Motor neuron (in vitro differentiated cells): ENCODE results near the gene RBCK1. TPM values are rescaled to one million over a fixed set of nuclear protein-coding genes. Genes with fewer than 3 reads are reported as not detected.

Source experiments
- ATAC-seq, 8 experiments: fragments of 200-7000 bp; cut with Tn5 transposase; replicated peaks in 6 of 8; 2 replicates each; pipeline ENCODE4 v1.8.0; 2021; ENCODE audit warnings: mild to moderate bottlenecking in 8 of 8, moderate library complexity in 8 of 8
- H3K27ac ChIP-seq, 2 donors: fragments of 250-450 bp; sonication (Bioruptor Pico); 2 replicates each; pipeline ENCODE4 v1.9.0; 2021; ENCODE audit warnings: antibody characterized with exemption in 2 of 2, mild to moderate bottlenecking in 2 of 2, moderate library complexity in 1 of 2
- H3K4me1 ChIP-seq, 2 donors: fragments of 250-450 bp; sonication (Bioruptor Pico); replicated peaks in 1 of 2; 2 replicates each; pipeline ENCODE4 v1.6.1; 2021; ENCODE audit warnings: antibody characterized with exemption in 2 of 2, mild to moderate bottlenecking in 2 of 2, moderate library complexity in 1 of 2
- H3K4me3 ChIP-seq, 5 donors: fragments of 250-450 bp; sonication (Bioruptor Pico); 2 replicates each; pipeline ENCODE4 v1.9.0; 2021; ENCODE audit warnings: antibody characterized with exemption in 5 of 5, mild to moderate bottlenecking in 5 of 5, moderate library complexity in 4 of 5
- WGBS, 10 experiments: fragments of 450-650 bp; shearing (Covaris generic); methylation state at CpG; one replicate each; pipeline ENCODE4 v1.0.0; 2022; 5-methylcytosine and 5-hydroxymethylcytosine counted together
- in situ Hi-C, 9 experiments: fragments of 400-800 bp; cut with MboI; loops; one replicate each; pipeline ENCODE4 v1.15.0; 2021; ENCODE audit warnings: low sequenced_read_pairs in 9 of 9, low pct_unique_long_range_greater_than_20kb in 2 of 9; ENCODE audit not compliant: unreplicated experiment in 9 of 9
- total RNA-seq, 8 experiments: library from RNA; unstranded; fragments of 300-600 nt; gene quantifications; 2 replicates each; pipeline versions ENCODE4 v1.2.3 to v1.2.4, GENCODE V29; 2022

The RBCK1 gene
- total RNA-seq, 8 experiments from 2014 or later, result 24.7 to 101 (median 45.5) TPM

DNA sequence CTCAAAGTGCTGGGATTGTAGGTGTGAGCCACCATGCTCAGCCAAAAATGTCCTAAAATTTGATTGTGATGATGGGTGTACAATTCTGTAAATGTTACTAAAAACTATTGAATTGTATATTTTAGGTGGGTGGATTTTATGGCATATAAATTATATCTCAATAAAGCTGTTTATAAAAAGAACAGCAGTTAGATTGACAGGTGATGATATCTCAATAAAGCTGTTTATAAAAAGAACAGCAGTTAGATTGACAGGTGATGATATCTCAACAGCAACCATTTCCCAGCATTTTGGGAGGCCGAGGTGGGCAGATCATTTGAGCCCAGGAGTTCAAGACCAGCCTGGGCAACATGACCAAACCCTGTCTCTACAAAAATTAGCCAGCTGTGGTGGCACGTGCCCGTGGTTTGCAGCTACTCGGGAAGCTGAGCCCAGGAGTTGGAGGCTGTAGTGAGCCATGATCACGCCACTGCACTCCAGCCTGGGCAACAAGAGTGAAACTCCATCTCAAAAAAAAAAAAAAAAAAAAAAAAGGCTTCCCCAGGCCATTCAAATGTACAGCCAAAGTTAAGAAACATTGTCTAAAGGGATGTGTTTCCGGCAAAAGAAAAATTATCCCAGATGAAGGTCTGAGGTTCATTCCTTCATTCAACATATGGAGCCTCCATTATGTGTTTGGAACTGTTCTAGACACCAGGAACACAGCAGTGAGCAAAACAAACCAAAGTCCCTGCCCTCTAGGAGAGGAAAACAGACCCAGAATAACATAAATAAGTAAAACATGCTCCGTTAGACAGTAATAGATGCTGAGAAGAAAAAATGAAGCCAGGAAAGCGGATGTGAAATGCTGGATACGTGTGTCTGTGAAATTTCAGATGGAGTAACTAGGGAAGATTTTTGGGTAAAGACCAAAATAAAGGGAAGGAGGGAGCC is 1.6 kb upstream of the RBCK1 start:
- ATAC-seq, result no peak
- H3K27ac ChIP-seq, result peak overlapping the region; percentile 97
- 56 to 100% (median 94%) methylated on average over 1 to 9 of the region's 9 CpGs for WGBS, 10 experiments
- peak overlapping the region; percentile 94 to 100 (median 97) for H3K4me3 ChIP-seq
- in situ Hi-C loops, result no loop called here
- peaks cover 19 to 23% of the 10 kb centered on the region in 2 donors for H3K4me1 ChIP-seq

DNA sequence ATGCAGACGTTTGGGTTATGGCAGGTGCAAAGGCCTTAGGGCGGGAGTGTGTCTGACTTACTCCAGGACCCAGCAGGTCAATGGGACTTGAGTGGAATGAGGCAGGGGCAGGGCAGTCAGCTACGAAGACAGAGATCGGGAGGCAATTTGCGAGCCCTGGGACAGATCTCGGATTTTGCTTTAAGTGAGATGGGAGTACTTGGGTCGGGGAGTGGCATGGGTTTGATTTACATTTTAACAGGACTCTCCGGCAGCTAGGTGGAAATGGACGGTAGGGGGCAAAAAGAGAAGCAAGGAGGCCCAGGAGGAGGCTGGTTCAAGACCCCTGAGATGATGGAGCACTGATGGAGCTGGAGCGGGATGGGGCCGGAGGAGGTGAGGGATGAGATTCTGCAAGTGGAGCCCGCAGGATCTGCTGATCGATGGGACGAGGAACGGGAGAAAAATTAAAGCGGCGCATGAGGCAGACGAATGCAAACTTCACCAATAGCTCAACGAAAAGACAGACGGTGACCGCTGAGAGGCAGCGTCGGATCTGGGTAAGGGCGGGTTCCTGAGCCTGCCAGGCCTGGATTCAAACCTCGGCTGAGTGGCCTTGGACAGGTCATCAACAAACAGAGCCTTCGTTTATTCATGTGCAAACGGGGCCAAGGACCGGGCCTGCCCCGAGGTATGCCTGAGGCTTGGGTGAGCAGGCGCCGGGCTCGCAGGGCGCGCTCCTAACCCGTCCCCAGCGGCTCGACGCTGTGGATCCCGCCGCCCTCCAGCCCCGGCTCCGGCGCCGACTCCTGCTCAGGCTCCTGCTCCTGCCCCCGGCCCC is 756 bp upstream of the RBCK1 start:
- peak; percentile 74 to 90 (median 86) for ATAC-seq
- Histone ChIP-seq H3K27ac (peak overlapping the region; percentile 97), H3K4me3 (peak overlapping the region; percentile 94 to 100 (median 97)), H3K4me1 (peaks cover 10 to 14% of the 10 kb centered on the region in 2 donors)
- WGBS, 10 experiments, result 0 to 34% (median 9%) methylated on average over 4 to 22 of the region's 45 CpGs; no CpG with 5 or more reads in 1 of the 10 experiments
- in situ Hi-C loops, result no loop called here

DNA sequence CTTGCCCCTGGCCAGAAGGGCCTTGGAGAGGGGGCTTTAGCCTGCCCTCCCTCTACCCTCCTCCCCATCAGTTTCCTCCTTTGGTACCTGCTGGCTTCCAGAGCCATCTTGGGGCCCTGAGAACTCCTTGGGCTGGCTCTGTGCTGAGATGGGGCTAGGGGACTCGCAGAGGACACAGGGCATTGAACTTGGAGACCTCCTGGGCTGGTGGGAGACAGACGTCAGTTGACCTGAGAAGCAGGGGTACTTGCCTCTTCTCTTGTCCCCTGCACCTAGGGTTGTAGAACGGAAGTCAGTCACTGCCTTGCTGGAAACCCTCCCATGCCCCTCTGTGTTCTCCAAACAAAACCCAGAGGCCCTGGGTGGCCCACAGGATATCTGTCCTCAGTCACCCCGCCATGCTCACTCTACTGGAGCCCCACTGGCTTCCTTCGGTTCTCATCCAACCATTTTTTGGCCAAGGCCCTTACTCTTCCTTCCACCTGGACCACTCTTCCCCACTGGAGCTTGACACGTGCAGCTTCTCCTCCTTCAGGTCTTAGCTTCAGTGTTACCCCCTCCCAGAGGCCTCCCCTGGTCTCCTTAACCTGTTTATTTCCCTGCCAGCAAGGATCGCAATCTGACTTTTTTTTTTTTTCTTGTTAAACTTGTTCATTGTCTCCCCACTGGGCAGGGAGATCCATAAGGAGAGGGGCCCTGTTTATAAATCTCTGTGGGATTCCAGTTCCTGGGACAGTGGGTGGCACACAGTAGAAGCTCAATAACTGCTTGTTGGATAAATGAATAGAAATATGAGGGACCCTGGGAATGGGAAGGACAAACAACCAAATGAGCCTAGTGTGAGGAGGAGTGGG is 971 bp downstream of the RBCK1 start:
- Histone ChIP-seq H3K4me3 (peak overlapping the region; percentile 94 to 100 (median 97)), H3K27ac (peak overlapping the region; percentile 97), H3K4me1 (peaks cover 8 to 12% of the 10 kb centered on the region in 2 donors)
- in situ Hi-C loops, result no loop called here
- peak in 1 of 8 experiments; percentile 3 for ATAC-seq
- 17 to 83% (median 30%) methylated on average over 1 to 6 of the region's 7 CpGs; no CpG with 5 or more reads in 1 of the 10 experiments for WGBS, 10 experiments

DNA sequence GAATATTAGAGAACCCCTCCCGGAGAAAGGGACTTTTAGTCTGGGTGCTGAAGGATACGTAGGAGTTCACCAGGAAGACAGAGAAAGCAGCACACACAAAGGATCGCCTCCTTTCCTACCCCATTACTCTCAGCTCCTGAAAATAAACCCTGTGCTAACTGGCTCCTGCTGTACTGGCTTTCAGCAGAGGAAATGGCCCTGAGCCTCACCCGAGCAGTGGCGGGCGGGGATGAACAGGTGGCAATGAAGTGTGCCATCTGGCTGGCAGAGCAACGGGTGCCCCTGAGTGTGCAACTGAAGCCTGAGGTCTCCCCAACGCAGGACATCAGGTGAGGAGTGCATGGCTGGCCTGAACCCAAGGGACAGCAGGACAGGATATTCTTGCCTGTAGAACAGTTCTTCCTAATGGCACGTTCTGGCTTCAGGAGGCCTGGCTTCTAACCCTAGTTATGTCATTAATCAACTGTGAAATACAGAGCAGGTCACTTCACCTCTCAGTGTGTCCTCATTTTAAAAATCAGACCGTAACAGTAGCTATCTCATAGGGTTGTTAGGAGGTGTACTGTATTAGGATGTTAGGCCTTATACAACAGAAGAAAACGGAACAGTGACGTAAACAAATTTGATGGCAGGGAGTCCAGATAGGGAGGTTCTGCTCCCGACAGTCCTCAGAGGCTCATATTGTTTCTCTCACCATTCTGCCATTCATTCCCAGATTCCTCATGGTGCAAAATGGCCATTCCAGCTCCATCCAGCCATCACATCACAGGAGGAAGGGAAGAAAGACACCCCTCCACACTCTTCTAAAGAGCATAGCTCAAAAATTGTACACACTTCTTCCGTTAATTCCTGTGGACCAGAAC is 1.8 kb downstream of the RBCK1 start:
- in situ Hi-C loops, result no loop called here
- 83 to 95% (median 90%) methylated on average over 3 to 13 of the region's 14 CpGs for WGBS, 10 experiments
- H3K4me3 ChIP-seq, result peak overlapping the region in 4 of 5 donors; percentile 94 to 100 (median 96)

DNA sequence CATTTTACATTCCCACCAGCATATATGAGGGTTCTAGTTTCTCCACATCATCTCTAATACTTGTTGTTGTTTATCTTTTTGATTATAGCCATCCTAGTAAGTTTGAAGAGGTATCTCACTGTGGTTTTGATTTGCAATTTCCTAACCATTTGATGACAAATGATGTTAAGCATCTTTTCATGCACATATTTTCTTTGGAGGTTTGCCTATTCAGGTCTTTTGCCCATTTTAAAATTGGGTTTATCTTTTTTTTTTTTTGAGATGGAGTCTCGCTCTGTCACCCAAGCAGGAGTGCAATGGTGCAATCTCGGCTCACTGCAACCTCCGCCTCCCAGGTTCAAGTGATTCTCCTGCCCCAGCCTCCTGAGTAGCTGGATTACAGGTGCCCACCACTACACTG is 4.0 kb downstream of the RBCK1 start:
- WGBS, 10 experiments, result 74 to 100% (median 91%) methylated on average over 1 to 3 of the region's 3 CpGs; no CpG with 5 or more reads in 2 of the 10 experiments
- Histone ChIP-seq H3K27ac (no peak overlapping the region), H3K4me3 (no peak overlapping the region), H3K4me1 (peaks cover 7 to 8% of the 10 kb centered on the region in 2 donors)
- in situ Hi-C loops, result no loop called here
- ATAC-seq, result no peak

More for the DNA sequence above, 1.8 kb downstream of the RBCK1 start:
- peaks cover 8 to 12% of the 10 kb centered on the region in 2 donors for H3K4me1 ChIP-seq
- no peak overlapping the region for H3K27ac ChIP-seq
- no peak for ATAC-seq

DNA sequence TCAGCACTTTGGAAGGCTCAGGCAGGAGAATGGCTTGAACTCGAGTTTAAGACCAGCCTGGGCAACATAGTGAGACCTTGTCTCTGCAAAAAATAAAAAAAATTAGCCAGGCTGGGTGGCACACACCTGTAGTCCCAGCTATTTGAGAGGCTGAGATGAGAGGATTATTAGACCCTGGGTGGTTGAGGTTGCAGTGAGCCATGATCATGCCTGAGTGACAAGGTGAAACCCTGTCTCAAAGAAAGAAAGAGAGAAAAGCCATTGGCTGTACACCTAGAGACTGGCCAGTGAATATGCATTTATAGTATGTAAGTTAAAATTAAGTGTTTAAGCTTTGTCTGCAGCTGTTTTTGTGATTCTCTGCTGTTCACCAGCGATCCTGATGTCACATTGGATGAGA is 6.1 kb downstream of the RBCK1 start:
- WGBS, 10 experiments, result 46 to 100% (median 77%) methylated on average over 1 to 2 of the region's 2 CpGs
- no peak overlapping the region for H3K4me3 ChIP-seq
- peaks cover 4 to 6% of the 10 kb centered on the region in 2 donors for H3K4me1 ChIP-seq
- no peak overlapping the region for H3K27ac ChIP-seq
- no peak for ATAC-seq
- in situ Hi-C loops, result no loop called here

DNA sequence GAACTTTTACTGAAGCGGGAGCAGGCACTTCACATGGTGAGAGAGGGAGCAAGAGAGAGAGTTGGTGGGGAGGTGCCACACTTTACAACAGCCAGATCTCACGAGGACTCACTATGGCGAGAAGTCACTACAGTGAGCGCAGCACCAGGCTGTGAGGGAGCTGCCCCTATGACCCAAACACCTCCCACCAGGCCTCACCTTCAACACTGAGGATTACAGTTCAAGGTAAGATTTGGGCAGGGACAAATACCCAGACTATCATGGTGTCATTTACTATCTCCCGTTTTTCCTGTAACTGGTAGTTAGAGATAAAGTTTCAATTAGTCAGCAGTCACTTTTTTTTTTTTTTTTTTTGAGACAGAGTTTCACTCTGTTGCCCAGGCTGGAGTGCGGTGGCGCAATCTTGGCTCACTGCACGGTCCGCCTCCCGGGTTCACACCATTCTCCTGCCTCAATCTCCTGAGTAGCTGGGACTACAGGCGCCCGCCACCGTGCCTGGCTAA is 7.8 kb downstream of the RBCK1 start:
- in situ Hi-C loops, result no loop called here
- Histone ChIP-seq H3K4me1 (no peaks in the 10 kb centered on the region), H3K27ac (no peak overlapping the region), H3K4me3 (no peak overlapping the region)
- no peak for ATAC-seq
- WGBS, 10 experiments, result 65 to 100% (median 93%) methylated on average over 1 to 10 of the region's 13 CpGs

DNA sequence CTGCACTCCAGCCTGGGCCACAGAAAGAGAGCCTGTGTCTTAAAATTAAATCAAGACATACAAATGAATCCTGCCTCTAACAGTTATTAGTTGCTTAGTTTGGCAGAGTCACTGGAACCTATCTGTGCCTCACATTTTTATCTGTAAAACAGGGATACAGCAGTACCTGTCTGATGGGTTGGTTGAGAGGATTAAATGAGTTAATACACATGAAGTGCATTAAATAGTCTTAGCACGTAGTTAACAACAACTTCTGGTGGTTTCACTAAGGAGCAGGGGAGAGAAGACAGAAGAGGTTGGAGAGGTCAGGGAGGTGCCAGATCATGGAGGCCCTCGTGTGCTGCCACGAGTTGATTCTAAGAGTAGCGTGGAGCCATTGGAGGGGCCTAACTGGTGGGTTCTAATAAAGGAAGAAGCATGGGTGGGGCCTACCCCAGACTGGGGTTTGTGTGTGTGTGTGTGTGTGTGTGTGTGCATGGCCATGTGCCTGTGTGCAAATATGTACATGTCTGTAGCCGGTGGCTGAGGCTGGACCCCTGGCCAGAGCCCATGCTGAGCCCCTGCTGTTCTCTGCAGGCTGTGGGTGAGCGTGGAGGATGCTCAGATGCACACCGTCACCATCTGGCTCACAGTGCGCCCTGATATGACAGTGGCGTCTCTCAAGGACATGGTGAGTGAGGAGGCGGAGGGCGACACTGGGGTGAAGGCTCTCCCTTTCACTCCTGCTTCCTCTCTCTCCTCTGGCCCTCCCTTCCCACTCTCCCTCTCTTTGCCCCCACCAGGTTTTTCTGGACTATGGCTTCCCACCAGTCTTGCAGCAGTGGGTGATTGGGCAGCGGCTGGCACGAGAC is 9.1 kb downstream of the RBCK1 start:
- ATAC-seq, result no peak
- Histone ChIP-seq H3K4me1 (no peaks in the 10 kb centered on the region), H3K4me3 (no peak overlapping the region), H3K27ac (no peak overlapping the region)
- 50 to 87% (median 77%) methylated on average over 1 to 7 of the region's 13 CpGs; no CpG with 5 or more reads in 5 of the 10 experiments for WGBS, 10 experiments
- in situ Hi-C loops, result no loop called here

DNA sequence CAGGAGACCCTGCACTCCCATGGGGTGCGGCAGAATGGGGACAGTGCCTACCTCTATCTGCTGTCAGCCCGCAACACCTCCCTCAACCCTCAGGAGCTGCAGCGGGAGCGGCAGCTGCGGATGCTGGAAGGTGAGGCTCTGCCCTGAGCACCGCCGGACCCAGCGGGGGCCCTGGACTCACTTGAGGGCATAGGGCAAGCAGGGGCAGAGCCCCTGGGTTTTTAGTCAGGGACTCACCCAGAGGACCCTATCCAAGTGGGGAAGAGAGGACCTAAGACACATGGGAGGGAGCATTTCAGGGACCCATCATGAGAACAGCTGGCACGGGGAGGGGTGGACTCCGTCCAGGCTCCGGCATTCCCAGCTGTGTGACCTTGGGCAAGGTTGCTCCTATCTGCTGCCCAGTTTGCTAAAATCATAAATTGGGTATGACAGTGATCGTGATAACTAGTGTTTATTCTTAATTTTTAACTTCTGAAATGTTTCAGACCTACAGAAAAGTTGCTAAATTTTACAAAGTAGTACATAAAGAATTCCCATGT is 9.8 kb downstream of the RBCK1 start:
- no peak overlapping the region for H3K4me3 ChIP-seq
- no peaks in the 10 kb centered on the region for H3K4me1 ChIP-seq
- in situ Hi-C loops, result no loop called here
- WGBS, 10 experiments, result 88 to 100% (median 100%) methylated on average over 1 to 11 of the region's 12 CpGs; no CpG with 5 or more reads in 5 of the 10 experiments
- no peak overlapping the region for H3K27ac ChIP-seq
- ATAC-seq, result no peak

DNA sequence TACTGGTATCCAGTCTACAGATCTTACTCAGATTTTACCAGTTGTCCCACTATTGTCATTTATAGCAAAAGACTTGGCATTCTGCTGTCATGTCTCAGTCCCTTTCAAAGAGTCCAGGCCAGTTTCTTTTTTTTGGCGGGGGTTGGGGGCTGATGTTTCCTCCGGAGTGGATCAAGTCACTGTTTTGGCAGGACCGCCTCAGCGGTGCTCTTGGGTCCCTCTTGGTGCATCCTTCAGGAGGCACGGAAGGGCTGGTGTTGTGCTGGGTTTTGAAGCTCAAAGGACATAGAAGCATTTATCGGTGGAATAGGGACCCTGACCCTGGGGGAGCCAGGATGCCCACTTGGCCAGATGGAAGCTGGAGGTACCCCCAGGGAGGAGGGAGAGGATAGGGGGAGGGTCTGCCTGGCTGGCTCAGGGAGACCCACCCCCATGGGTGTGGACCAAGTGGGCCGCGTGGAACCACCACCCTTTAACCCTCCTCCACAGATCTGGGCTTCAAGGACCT is 10.8 kb downstream of the RBCK1 start:
- peak in 1 of 8 experiments; percentile 7 for ATAC-seq
- Histone ChIP-seq H3K27ac (no peak overlapping the region), H3K4me1 (no peaks in the 10 kb centered on the region), H3K4me3 (no peak overlapping the region)
- in situ Hi-C loops, result no loop called here
- WGBS, 10 experiments, result 50 to 100% (median 93%) methylated on average over 1 to 4 of the region's 8 CpGs; no CpG with 5 or more reads in 4 of the 10 experiments
